GM21447 (cell line): ENCODE results near the gene ASB2.

Experiments used
- ATAC-seq: cut with Tn5 transposase; IDR thresholded peaks from one replicate; pipeline ENCODE4 v1.9.1; 2021; ENCODE audit not compliant: unreplicated experiment

ASB2 gene

DNA sequence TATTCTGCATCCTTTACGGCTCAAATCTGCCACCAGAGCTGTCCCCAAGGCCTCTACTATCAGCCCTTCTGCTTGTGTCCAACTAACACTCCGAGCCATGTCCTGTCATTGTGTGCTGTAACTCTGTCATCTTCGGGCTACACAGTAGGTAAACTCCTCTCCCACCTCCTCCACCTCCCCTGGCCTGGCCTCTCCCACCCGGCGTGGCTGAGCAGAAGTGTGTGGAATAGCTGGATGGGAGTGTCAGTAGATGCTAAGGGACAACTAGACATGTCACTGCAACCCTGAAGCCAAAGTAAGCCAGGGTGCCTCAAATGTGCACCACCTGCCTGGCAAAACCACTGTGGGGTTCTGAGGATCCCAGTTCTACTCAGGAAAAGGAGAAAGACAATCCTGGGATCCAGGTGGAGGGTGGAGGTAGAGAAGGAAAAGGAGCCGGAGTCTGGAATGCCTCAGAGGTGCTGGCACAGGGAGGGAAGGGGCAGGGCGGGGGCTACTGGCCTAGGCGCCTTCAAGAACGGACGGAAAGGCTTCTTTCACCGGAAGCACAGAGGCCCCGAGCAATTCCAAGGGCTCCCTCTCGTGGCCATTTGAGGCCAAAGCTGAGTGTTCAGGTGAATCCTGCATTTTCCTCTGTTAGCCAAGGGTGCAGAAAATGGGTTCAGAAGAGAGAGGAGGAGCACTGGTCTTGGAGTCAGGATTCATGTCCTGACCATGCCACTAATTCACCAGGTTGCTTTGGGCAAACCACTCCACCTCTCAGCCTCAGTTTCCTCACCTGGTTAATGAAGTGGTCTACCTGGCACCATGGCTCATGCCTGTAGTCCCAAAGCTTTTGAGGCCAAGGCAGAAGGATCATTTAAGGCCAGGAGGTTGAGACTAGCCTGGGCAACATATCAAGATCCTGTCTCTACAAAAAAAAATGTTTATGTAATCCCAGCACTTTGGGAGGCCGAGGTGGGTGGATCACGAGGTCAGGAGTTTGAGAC, 69.7 kb downstream of the ASB2 start:
- ATAC-seq = peak; percentile 82

DNA sequence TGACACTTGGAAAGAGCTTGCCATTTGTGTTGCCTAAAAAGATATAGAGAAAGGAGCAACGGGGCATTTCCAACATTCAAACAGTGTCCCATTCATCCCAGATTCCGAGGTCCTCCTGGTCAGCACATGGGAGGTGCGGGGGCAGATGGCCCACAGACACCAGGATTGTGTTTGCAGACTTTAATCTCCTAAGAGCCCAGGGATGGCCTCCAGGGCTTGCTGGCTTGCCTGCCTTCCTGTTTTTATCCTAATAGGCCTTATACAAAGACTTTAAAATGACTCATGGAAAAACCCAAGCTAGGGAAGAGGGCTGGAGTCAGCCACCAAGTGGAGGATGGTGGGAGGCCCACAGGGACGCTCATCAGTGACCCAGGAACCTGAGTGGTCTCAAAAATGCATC, 70.7 kb downstream of the ASB2 start:
- no peak for ATAC-seq

DNA sequence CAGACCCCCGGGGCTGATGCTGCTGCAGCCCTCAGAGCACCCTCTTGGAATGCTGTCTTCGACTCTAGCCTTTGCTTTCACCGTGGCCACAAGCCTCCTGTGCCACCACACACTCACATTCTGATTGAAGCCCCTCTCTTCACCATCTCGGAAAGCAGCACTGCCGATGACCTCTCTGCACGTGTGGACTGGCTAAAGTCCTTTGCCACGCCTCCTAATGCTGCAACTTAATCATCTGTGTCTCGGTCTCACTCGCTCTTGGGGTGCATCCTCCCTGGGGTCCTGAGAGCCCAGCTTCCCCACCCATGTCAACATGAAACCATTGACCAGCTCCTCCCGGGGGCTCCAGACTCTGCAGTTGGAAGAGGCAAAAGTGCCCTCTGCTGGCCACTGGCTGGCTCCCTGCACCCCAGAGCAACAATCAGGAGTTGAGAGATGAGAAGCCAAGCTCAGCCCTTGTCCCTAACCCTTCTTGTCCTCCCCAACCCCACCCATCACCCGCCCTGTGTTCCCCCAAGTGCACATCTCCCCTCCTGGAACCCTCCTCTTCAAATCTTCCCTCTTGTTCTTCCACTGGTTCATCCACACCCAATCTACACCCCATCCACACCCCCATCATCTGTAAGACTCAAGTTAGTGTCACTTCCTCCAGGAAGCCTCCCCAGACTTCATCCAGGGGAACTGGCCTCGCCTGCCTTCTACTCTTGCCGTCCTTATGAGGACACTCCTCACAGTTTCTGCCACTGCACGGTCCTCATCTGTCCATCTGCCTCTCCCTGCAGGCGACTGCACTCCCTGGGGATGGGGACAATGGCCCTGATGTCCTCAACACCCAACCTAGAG, 72.8 kb downstream of the ASB2 start:
- no peak for ATAC-seq

DNA sequence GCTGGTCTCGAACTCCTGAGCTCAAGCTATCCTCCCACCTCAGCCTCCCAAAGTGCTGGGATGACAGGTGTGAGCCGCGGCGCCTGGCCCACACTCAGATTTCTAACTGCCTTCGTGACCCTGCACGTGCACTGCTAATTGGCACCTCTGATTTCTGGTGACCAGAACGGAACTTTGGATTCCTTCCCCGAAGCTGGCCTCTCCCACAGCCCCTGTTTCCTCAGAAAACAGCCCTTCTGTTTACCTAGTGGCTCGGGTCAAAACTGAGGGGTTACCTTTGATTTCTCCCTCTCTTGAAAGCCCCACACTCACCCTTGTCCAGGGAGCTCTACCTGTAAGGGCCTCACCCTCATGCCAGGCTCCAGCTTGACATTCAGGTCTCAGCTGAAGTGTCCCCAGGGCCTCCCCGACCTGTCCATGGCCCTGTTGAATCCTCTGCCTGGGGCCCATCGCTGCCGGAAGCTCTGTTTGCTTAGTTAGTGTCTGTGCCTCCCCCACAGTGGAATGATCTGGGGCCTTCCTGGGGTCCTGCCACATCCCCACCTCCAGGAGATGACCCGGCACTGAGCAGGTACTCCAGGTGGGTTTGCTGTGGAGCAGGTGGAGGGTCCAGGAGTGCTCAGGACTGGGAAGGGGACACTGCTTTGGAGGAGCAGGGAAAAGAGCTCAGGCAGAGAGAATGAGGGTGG, 73.6 kb downstream of the ASB2 start:
- ATAC-seq = no peak

DNA sequence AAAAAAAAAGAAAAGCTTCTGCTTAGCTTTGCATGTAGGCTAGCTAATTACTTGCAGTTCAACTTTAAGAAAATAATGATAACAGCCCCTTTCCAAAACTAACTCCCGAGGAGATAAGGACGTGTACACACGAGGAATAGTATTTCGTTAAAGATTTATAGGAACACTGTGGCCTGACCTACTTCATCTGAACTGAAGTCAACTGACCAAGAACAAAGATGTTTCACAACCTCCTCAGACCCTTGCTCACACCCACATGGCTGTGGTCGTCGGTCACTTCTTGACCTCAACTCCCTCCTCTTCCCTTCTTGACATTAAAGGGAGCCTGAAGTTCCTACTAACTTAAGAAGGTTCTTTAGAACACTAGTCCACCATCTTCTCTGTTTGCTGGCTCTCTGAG, 74.6 kb downstream of the ASB2 start:
- ATAC-seq = no peak

DNA sequence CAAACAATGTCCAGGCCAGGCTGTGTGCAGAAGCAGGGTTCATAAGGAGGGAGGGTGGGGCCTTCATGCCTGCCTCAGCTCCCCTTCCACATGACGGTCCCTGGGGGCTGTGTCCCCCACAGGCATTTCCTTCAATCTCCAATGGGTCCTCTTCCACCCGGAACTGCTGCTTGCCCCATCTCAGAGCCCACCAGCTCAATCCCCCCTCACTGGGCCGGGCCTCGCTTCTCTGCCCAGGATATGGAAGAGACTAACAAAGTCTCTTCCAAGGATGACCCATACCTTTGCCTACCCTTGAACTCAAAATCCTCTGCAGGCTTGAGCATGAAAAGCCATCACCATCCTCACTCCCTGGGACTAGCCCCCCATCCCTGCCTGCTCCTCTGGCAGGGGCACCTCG, 77.6 kb downstream of the ASB2 start:
- no peak for ATAC-seq

DNA sequence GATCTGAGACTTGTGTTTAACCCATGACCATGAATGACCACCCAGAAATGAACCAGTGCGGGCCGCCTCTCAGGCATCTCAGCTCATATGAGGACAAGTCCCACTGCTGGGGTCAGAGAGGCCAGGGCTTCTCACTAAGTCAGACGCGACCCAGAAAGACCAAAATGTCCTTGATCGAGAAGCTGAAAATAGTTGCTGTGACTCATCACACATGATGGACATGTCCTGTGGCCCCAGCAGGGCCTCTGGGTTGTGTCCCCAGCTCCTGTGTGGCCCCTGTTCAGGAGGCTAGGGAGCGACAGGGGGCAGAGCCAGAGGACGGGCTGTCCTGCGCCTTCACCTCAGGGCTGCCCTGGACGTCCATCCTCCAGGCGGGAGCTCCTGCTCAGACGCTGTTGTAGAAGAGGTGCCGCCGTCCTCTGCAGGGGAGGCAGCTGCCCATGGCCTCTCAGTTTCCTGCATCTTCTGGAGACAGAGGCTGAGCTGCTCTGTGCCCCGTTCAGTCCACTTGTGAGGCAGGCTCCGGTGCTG, 78.2 kb downstream of the ASB2 start:
- no peak for ATAC-seq

DNA sequence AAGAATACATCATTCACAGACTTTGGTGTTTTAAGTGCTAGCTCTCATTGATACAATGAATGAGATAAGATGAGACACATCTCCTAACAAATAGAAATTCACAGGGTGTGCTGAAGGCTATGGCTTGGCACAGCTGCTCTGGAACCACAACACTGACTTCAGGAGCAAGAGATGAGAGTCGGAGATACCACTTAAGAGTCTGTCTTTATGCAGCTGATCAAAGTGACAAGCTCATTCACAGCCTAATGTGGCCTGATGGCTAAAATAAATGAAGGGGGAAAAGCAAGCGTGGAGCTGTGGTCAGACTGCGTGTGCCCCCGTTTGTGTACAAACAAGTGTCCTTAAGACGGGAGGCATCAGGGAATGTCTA, 78.9 kb downstream of the ASB2 start:
- no peak for ATAC-seq

DNA sequence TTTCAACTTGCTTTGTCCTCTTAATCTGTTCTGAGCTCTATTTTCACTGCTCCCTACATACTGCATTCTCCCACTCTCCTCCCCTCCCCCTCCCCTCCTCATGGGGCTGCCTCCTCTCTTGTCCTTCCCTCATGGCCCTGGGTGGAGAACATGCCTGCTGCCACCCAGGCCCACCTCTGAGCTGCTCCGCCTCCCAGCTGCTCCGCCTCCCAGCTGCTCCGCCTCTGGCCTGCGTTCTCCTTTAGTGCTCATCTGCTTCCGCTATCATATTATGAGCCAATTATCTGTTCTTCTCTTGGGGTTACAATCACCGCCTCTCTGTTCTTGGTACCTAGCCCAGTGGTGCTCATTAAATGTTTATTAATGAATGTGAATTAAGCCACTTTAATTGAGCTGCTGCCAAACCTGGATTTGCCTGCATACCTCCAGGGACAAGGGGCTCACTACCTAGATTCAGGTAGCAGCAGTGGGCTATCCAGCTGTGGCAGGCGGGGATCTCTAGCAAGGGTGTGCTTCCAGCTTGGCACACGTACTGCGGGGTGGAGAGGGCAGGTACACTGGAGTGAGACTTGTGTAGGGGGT, 81.3 kb downstream of the ASB2 start:
- no peak for ATAC-seq

DNA sequence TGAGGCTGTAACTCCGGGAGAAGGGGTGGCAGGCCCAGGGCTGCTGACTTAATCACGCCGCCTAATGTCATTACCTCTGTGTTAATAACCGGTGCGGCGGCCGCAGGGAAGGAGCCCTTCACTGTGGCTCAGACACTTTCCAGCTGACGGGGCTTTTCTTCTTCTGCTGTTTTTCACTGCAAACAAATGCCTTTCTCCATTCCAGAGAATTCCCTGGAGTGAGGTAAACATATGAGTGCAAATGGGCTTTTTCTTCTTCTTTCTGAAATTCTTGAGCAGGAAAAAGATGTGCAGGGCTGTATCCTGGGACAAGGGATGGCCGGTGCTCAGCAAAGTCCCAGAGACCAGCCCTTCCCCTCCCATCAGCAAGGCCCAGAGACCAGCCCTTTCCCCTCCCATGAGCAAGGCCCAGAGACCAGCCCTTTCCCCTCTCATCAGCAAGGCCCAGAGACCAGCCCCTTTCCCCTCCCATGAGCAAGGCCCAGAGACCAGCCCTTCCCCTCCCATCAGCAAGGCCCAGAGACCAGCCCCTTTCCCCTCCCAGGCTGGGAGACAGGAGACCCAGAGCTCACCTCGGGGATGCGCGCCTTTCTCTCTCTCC, 82.6 kb downstream of the ASB2 start:
- no peak for ATAC-seq

DNA sequence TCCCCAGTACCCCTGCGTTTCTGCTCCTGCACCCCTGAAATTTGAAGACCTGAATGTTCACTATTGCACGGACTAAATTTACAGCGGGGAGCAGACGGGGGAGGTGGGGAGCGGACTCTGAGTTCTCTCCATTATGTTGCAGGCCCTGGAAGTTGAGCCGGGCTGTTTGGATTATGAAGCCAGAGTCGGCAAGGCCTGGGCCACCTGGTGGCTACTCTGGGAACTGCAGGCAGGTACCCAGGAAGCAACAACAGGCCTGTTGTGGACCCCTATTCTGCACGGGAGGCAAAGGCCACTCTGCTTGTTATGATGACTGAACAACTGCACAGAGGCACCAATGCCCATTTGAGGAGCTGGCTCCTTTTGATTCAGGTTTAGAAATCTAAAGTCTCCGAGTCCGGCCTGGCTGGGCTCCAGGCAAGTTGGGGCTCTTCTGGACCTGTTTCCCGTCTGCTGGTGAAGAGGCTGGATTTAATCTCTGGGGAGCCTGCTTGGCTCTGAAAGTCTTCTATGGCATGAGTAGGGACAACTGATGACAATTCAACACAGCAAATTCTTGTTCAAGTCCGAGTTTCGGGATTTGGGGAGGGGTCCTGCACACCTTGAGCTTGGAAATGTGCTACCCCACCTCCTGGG, 83.3 kb downstream of the ASB2 start:
- ATAC-seq = no peak

DNA sequence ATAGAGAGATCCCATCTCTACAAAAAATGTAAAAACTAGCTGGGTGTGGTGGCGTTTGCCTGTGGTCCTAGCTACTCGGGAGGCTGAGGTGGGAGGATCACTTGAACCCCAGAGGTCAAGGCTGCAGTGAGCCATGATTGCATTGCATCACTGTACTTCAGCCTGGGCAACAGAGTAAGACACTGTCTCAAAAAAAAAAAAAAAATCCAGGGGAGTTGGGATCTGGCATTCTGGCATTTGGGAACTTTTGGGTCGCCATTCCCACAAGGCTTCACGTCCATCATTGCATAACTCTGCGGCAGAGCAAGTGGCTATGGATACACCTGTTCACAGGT, 83.9 kb downstream of the ASB2 start:
- no peak for ATAC-seq

DNA sequence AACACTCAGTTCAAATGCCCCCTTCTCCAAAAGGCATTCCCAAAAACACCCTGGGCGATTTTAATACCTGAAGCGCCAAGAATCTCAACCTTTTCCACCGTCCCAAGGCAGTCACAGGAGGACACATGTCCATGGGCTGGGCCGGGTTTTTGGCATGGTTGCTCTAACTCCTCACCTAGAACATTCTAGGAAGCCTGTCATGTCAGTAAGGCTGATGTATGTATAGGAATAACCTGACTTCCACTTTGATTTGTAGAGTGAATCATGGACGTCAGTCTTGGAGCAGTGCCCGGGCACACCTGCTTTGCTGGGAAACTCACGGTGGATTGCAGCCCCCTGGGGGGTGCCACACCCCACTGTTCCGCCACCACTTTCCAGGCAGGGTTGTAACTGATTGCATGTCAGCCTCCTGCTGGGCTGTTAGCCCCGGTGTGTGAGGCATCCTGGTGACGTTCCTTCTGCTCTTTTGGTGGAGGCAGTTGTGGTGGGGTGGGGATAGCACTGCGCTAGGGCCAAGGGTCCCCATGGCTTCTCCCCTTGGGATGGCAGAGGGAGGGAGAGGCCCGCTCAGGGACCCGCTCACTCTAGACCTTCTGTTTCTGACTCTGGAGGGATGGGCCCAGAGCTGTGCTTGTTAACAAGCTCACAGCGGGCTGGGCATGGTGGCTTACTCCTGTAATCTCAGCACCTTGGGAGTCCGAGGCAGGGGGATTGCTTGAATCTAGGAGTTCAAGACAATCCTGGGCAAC, 84.4 kb downstream of the ASB2 start:
- ATAC-seq = no peak

DNA sequence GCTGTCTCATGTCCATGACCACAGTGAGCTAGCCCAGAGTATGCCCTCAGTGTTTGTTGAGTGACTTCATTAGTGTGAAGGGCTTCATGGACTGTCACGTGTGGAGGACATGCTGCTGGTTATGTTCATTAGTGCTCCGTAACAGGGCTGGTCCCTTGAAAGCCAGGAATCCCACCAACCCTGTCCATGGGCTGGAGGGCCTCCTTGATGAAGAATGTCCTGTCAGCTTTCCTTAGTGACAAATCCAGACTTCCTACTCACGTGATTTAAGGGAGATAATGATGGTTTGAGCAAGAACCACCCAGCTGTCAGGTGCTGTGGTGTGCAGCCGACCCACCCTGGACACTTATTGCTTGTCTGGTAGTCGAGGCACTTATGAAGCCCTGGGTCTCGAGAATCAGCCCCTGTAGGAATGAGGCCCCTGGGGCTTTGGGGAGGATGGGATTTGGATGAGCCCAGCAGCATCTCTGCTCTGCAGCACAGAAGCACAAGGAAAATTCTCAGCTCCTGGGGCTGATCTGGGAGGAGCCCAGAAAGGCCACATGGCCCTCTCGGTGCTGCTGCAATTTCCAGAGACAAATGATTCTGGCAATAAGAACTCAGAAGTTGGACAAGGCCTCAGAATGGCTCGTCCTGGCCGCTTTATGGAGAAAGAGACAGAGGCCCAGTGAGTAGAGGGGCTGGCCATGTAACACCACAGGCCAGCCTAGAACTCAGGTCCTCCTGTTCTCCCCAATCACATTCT, 86.5 kb downstream of the ASB2 start:
- ATAC-seq = no peak

DNA sequence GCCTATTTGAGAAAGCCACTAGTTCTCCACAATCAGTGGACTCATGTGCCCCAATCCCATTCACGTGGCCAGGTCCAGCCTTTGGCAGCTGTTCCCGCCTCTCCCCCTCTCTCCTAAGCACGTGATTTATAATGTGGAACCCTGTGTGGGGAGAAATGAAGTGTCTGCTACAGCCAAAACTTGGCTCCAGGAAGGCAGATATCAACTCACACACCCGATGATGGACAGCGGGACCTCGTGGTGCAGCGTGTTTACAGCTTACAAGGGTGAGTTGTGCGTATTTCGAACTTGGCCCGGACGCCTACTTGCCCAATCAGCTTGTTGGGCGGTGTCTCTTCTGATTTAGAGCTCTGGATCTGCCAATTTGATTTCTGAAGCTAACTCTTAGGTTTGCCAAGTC, 87.4 kb downstream of the ASB2 start:
- ATAC-seq = no peak

DNA sequence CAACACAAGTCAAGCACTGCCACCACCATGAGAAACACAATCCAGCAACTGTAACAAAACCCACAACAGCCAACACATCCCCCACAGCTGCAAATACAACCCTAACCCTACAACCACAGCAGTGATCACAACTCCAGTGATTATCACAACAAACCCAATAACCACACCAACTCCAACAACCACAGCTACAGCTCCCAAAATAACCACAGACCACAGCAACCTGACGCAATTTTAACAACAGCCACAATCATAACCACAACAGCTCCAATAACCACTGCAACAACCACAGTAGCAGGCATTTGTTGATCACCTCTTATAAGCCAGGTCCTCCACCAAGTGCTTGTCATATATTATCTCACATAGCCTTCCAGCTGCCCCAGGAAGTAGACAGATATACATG, 91.4 kb downstream of the ASB2 start:
- ATAC-seq = no peak
